Ishikawa (cell line): ENCODE results near the gene C21orf58.

Experiments
- CEBPB ChIP-seq: IDR thresholded peaks from 2 replicates; pipeline ENCODE4 v1.6.1; 2012
- EP300 ChIP-seq: IDR thresholded peaks from 2 replicates; pipeline ENCODE4 v1.6.1; 2012; ENCODE audit warnings: borderline replicate concordance
- NFIC ChIP-seq: IDR thresholded peaks from 2 replicates; pipeline ENCODE4 v1.6.1; 2012
- TCF12 ChIP-seq: IDR thresholded peaks from 2 replicates; pipeline ENCODE4 v1.6.1; 2012; ENCODE audit warnings: low read depth

DNA sequence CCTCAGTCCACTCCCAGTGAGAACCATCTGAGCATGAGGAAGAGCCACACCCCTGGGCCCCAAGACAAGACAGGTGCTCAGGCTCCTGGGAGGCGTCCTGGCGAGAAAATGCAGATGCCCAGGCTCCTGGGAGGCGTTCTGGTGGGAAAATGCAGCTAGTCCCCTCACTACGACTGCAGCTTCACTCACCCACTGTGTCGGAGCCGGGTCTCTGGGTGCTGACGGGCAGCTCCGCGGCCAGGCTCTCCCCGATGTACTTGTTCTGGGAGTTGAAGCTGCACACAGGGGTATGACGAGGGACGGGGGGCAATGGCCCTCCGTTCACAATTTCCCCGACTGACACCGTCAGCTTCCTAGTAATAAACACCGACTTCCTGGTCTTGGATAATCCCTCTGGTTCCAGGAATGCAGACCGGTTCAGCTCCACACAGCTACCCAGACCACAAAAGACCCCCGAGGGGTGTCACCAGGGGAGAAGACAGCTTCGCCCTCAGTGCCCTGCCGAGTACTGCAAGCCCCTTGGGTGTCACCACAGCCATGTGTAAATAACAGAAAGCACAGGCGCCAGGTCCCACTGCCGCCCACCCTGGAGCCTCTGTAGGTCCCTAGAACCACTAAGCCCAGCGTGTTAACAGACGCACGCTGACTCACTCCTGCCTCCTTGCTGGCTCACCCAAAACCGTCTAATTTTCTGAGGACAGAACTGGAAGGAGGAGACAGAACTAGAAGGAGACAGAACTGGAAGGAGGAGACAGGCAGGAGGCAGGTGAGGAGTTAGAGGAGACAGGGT lies 57.7 kb downstream of the C21orf58 start:
- no peak for TF ChIP-seq EP300
- TF ChIP-seq TCF12: no peak
- TF ChIP-seq CEBPB: no peak
- TF ChIP-seq NFIC: no peak
